Activated CD4-positive, alpha-beta T cell treated with anti-CD3 and anti-CD28 coated beads, Interleukin-2, amount 10 ng/mL, durations not matched to agents 7 days and 5 days (primary cell): Measurements from ENCODE around the gene PPARD. TPM values are rescaled to one million over a fixed set of nuclear protein-coding genes. Genes with fewer than 3 reads are reported as not detected.

Experiments used
- CTCF ChIA-PET: fragments of 350-600 bp; sonication (Branson Sonifier 250); formaldehyde crosslinking; loops from one replicate; lab custom pipeline; 2021; ENCODE audit warnings: antibody characterized with exemption; lab: Charles Lee
- POLR2A ChIA-PET: fragments of 350-600 bp; sonication (Branson Sonifier 250); formaldehyde crosslinking; loops from one replicate; lab custom pipeline; 2021; ENCODE audit warnings: antibody characterized with exemption; lab: Charles Lee
- DNase-seq: peaks from one replicate; pipeline ENCODE4 v3.0.0-alpha.2; 2020
- H3K27ac Mint-ChIP-seq: one replicate; pipeline ENCODE4 v1.8.0; 2021; ENCODE audit warnings: mild to moderate bottlenecking, moderate library complexity, mixed read lengths
- H3K27me3 Mint-ChIP-seq: one replicate; pipeline ENCODE4 v1.8.0; 2021; ENCODE audit warnings: mixed read lengths
- H3K36me3 Mint-ChIP-seq: one replicate; pipeline ENCODE4 v1.8.0; 2021; ENCODE audit warnings: low read depth, mixed read lengths
- H3K4me1 Mint-ChIP-seq: one replicate; pipeline ENCODE4 v1.8.0; 2021; ENCODE audit warnings: mixed read lengths
- H3K4me3 Mint-ChIP-seq: one replicate; pipeline ENCODE4 v1.8.0; 2021; ENCODE audit warnings: mild to moderate bottlenecking, moderate library complexity, mixed read lengths
- H3K9me3 Mint-ChIP-seq: one replicate; pipeline ENCODE4 v1.8.0; 2021; ENCODE audit warnings: mixed read lengths
- total RNA-seq, 2 experiments: library from RNA; stranded (reverse); gene quantifications; one replicate each; pipeline ENCODE4 v1.2.3, GENCODE V29; 2021

The PPARD gene
- total RNA-seq, 2 experiments from 2014 or later, result 24.4 to 25.8 TPM

DNA sequence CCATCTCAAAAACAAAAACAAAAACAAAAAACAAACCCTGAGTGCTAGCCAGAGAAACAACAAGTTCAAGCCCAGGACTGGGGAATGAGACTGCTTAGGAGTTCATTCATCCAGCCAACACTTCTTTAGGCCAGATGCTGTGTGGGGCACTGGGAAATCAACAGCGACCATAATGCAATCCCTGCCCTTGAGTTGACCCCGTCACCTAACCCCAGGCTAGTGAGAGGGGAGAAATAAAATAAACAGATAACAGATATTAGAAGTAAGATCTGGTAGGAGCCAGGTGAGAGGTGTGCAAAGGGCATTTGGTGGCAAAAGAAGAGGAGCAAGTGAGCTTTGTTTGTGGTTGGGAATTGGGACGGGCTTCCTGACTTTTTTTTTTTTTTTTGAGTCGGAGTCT is 120.9 kb downstream of the PPARD start:
- H3K27me3 Mint-ChIP-seq, result no peaks in the 10 kb centered on the region
- ChIA-PET POLR2A (no interaction called here), CTCF (interaction anchor here (1.2 to 1.3 kb wide), 2 partner anchors 121 to 166 kb away, joined by 3 to 5 read pairs; no protein-coding TSS in a partner anchor)
- no peak overlapping the region for H3K4me3 Mint-ChIP-seq
- H3K36me3 Mint-ChIP-seq, result peaks cover 45% of the 10 kb centered on the region
- peaks cover 9% of the 10 kb centered on the region for H3K4me1 Mint-ChIP-seq
- H3K9me3 Mint-ChIP-seq, result no peaks in the 10 kb centered on the region
- DNase-seq, result no peak
- H3K27ac Mint-ChIP-seq, result no peak overlapping the region

DNA sequence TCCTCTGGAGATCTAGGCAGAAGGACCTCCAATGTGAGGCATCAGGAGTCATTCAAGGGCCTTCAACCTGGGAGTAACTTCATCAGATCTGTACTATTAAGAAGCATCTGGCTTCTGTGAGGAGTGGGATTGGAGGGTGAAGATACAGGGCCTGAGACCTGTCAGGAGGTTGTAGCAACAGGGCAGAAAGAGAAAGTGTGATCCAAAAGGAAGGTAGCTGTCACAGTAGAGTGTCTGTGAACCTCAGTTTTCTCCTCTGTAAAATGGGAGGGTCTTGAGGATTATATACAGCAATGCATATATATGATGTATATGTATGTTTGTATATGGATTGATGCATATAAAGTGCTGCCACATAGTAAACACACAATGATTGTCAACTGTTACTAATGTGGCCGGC is 123.3 kb downstream of the PPARD start:
- peaks cover 60% of the 10 kb centered on the region for H3K36me3 Mint-ChIP-seq
- ChIA-PET POLR2A (no interaction called here), CTCF (interaction anchor here (0.7 to 3.2 kb wide), 11 partner anchors 10 to 168 kb away, joined by 3 to 21 read pairs (median 4); partner anchors contain the start of genes DEF6, FANCE and PPARD)
- H3K4me1 Mint-ChIP-seq, result peaks cover 23% of the 10 kb centered on the region
- H3K4me3 Mint-ChIP-seq, result no peak overlapping the region
- no peaks in the 10 kb centered on the region for H3K9me3 Mint-ChIP-seq
- no peaks in the 10 kb centered on the region for H3K27me3 Mint-ChIP-seq
- DNase-seq, result no peak
- no peak overlapping the region for H3K27ac Mint-ChIP-seq

DNA sequence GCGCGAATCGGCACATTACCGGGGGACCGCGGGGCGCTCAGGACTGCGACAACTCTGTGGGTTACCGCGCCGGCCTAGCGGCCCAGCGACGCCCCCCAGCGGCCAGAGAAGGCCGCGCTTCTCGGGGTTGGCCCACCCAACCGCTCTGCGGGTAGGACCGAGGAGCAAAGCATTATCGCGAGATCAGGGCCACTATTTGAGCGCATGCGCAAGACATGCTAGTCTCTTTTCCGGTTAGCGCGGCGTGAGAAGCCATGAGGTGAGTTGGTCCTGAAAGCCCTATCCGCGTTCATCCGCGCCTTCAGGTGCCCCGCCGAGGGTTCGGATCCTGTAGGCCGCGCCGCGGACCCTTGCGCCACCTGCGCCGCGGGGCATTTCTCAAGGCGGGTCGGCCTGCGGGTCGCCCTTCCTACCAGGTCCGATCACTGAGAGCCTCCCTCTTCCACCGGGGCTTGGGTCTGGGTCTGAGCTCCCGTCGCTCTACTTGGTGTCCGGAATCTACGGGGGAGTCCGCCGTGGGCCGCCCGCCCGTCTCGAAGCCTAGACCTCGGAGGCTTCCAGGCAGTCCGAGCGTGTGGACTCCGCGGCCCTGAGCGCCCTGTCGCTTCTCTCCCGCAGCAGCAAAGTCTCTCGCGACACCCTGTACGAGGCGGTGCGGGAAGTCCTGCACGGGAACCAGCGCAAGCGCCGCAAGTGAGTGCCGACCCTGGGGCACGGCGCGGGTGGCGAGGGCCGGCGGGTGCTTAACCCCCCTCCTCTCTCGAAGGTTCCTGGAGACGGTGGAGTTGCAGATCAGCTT is 126.0 kb downstream of the PPARD start, which contains the start of gene RPL10A:
Gene RPL10A (plus strand): TSS at position 221 of the 799 bp plus-strand sequence. CDS start 34 bp downstream, at position 255.
- ChIA-PET CTCF (interaction anchor here (0.6 to 3.2 kb wide), 27 partner anchors 9 to 415 kb away, joined by 3 to 21 read pairs (median 4); partner anchors contain the start of genes FANCE and PPARD), POLR2A (no interaction called here)
- peaks cover 67% of the 10 kb centered on the region for H3K36me3 Mint-ChIP-seq
- no peaks in the 10 kb centered on the region for H3K9me3 Mint-ChIP-seq
- peak; percentile 98 for DNase-seq
- H3K4me1 Mint-ChIP-seq, result peaks cover 42% of the 10 kb centered on the region
- no peaks in the 10 kb centered on the region for H3K27me3 Mint-ChIP-seq
- H3K4me3 Mint-ChIP-seq, result peak within 1 kb of the TSS; percentile 91
- H3K27ac Mint-ChIP-seq, result peak within 1 kb of the TSS; percentile 100

DNA sequence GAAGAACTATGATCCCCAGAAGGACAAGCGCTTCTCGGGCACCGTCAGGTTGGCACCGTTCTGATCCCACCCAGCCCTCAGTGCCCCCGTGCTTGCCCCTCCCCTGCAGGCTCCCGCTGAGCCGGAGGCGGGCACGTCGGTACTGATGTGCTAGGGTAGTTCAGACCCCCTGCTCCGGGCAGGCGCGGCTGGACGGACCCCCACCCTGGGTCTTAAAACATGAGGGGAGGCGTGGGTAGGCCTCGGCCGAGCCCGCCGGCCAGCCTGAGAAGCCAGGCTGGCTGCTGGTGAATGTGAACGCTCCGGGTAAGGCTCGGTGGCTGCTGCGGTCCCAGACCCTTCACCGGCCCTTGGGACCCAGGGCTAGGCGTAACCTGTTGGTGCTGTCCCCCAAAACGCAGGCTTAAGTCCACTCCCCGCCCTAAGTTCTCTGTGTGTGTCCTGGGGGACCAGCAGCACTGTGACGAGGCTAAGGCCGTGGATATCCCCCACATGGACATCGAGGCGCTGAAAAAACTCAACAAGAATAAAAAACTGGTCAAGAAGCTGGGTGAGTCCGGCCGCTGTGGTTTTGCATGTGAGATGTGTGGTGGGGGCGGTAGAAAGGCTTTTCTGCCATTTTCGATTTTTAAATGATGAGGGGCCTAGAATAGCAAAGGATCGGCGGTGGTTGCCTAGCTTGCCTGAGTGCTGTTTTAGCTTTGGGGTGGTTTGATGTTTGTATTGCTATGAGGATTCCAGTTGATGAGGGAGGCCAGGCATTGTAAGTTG is 126.8 kb downstream of the PPARD start:
- POLR2A ChIA-PET, result interaction anchor here (0.5 kb wide), 1 partner anchor 122 kb away, joined by 5 read pairs; no protein-coding TSS in a partner anchor
- Mint-ChIP-seq H3K9me3 (no peaks in the 10 kb centered on the region), H3K27ac (peak overlapping the region; percentile 100), H3K27me3 (no peaks in the 10 kb centered on the region), H3K36me3 (peaks cover 65% of the 10 kb centered on the region), H3K4me1 (peaks cover 42% of the 10 kb centered on the region), H3K4me3 (peak overlapping the region; percentile 91)
- CTCF ChIA-PET, result interaction anchor here (0.6 to 3.2 kb wide), 13 partner anchors 8 to 203 kb away, joined by 3 to 21 read pairs (median 4); partner anchors contain the start of gene PPARD
- DNase-seq, result no peak

DNA sequence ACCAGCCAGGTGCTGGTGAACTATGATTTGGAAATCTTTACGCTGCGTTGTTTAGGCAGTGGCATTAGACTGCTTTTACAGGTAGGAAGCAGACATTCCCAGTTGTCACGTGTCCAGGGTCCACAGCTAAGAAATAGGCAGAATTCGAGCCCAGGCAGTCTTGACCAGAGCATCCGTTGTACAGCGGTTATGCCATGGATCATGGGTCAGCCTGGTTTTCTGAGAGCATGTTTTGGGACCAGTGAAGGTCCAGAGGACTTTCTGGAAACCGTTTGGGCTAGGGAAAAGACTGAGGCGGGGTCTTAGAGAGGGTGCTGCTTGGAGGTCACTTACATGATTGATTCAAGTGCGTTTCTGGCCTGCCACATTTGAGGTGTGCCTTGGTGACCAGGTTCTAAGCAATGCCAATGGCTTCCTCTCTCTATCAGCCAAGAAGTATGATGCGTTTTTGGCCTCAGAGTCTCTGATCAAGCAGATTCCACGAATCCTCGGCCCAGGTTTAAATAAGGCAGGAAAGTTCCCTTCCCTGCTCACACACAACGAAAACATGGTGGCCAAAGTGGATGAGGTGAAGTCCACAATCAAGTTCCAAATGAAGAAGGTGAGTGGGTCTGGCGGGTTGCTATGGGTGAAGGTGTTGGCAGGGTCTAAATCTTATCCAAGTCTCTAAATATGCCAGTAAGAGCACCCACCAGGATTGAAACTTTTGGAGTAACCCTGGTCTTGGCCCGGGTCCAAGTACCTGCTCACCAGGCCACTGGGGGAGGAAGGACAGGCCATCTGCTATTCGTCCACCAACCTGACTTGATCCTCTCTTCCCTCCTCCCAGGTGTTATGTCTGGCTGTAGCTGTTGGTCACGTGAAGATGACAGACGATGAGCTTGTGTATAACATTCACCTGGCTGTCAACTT is 127.6 kb downstream of the PPARD start:
- H3K27me3 Mint-ChIP-seq, result no peaks in the 10 kb centered on the region
- H3K4me3 Mint-ChIP-seq, result peak overlapping the region; percentile 91
- ChIA-PET CTCF (interaction anchor here (1.1 to 1.2 kb wide), 3 partner anchors 10 to 124 kb away, joined by 3 to 5 read pairs (median 3); no protein-coding TSS in a partner anchor), POLR2A (no interaction called here)
- peaks cover 45% of the 10 kb centered on the region for H3K4me1 Mint-ChIP-seq
- peak overlapping the region; percentile 100 for H3K27ac Mint-ChIP-seq
- H3K9me3 Mint-ChIP-seq, result no peaks in the 10 kb centered on the region
- no peak for DNase-seq
- peaks cover 65% of the 10 kb centered on the region for H3K36me3 Mint-ChIP-seq

DNA sequence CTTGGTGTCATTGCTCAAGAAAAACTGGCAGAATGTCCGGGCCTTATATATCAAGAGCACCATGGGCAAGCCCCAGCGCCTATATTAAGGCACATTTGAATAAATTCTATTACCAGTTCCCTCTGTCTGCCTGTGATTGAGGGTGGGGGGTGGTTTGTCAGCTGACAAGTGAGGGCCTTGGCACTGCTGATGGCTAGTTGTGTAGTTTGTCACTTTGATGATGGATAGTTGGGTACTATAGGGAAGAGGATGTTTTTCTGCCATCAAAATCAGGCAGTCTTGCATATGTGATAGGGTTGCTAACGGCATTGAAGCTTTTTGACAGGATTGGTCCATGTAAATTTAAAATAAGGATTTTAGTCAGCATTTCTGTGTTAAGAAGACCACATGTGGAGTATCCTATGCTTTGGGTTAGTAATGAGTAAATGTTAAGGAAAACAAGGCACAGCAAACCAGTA is 128.3 kb downstream of the PPARD start:
- H3K27me3 Mint-ChIP-seq, result no peaks in the 10 kb centered on the region
- peak overlapping the region; percentile 91 for H3K4me3 Mint-ChIP-seq
- H3K27ac Mint-ChIP-seq, result peak overlapping the region; percentile 47
- ChIA-PET CTCF (interaction anchor here (1.0 to 1.2 kb wide), 2 partner anchors 11 to 12 kb away, joined by 4 to 5 read pairs; no protein-coding TSS in a partner anchor), POLR2A (no interaction called here)
- peaks cover 62% of the 10 kb centered on the region for H3K36me3 Mint-ChIP-seq
- H3K9me3 Mint-ChIP-seq, result no peaks in the 10 kb centered on the region
- no peak for DNase-seq
- H3K4me1 Mint-ChIP-seq, result peaks cover 45% of the 10 kb centered on the region

DNA sequence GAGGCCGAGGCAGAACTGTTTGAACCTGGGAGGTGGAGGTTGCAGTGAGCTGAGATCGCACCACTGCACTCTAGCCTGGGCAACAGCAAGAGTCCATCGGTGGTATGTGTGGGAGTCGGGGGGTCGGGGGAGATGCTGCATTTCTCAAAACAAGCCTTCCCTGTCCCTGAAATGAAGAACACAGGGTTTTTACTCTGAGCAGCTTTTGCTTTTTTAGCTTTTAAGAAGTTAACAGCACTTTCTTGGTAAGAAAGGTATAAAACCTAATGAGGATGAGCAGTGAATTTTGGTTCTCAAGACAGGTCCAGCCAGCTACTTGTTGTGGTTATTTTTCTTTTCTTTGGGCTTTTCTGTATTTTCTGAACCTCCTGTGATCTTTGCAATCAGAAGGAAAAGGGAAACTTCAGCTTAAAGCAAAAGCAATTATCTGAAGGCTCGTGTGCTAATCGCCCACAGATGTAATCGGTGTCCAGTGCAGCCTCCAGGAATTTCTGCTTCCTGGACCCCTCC is 129.5 kb downstream of the PPARD start:
- Mint-ChIP-seq H3K9me3 (no peaks in the 10 kb centered on the region), H3K36me3 (peaks cover 52% of the 10 kb centered on the region), H3K27me3 (no peaks in the 10 kb centered on the region), H3K27ac (peak overlapping the region; percentile 50), H3K4me1 (peaks cover 48% of the 10 kb centered on the region), H3K4me3 (peak overlapping the region; percentile 91)
- no peak for DNase-seq
- CTCF ChIA-PET, result interaction anchor here (1.0 to 1.4 kb wide), 4 partner anchors 11 to 175 kb away, joined by 3 to 5 read pairs (median 4); partner anchors contain the start of gene DEF6
- POLR2A ChIA-PET, result no interaction called here

DNA sequence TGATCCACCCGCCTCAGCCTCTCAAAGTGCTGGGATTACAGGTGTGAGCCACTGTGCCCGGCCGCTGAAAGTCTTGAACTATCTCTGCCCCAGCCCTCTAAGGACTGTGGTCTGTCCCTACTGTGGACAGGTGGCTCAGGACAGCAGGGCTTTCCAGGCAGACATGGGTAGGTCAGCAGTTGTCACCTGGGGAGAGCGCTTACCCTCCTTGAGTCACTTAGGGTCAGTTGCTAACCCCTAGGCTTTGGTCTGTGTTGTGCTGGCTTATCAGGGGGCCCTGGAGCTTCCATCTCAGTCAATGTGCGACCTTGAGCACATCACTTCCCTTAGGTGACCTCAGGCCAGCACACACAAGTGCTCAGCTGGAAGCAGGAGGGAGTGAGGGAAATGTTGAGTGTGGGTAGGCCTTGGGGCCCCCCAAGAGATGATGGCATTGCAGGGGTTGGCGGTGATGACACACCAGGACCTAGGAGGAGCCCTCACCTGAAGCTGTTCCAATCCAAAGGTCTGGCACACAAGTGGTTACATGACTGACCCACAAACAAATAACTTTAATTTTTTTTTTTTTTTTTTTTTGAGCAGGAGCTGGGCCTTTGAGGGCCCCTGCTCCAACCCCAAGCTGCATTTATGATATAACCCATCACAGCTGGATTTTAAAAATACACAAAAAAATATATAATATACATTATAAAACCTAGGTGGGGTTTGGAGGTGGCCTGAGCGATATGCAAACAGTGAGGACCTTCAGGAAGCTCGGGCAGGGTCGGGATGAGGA is 130.9 kb downstream of the PPARD start:
- Mint-ChIP-seq H3K27ac (peak overlapping the region; percentile 57), H3K4me1 (peaks cover 39% of the 10 kb centered on the region), H3K27me3 (no peaks in the 10 kb centered on the region), H3K9me3 (no peaks in the 10 kb centered on the region), H3K4me3 (no peak overlapping the region), H3K36me3 (peaks cover 46% of the 10 kb centered on the region)
- ChIA-PET CTCF (interaction anchor here (0.7 to 1.6 kb wide), 5 partner anchors 14 to 154 kb away, joined by 3 to 4 read pairs (median 3); no protein-coding TSS in a partner anchor), POLR2A (no interaction called here)
- DNase-seq, result no peak

DNA sequence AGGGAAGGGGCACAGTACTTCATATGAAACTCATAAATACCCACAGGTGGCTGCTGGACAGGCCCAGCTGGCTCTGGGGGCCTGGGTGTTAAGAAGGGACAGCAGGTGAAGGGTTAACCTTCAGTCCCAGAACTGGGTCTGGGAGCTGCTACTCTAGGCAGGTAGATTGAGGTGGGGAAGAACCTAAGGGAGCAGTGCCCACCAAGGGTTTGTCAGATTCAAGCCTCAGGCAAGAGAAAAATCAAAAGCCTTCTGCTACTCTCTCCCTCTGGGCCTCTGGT is 131.4 kb downstream of the PPARD start:
- DNase-seq, result no peak
- Mint-ChIP-seq H3K9me3 (no peaks in the 10 kb centered on the region), H3K4me3 (no peak overlapping the region), H3K36me3 (peaks cover 40% of the 10 kb centered on the region), H3K4me1 (peaks cover 39% of the 10 kb centered on the region), H3K27ac (peak overlapping the region; percentile 57), H3K27me3 (no peaks in the 10 kb centered on the region)
- ChIA-PET CTCF (interaction anchor here (0.7 to 1.6 kb wide), 5 partner anchors 15 to 155 kb away, joined by 3 to 4 read pairs (median 3); no protein-coding TSS in a partner anchor), POLR2A (no interaction called here)

DNA sequence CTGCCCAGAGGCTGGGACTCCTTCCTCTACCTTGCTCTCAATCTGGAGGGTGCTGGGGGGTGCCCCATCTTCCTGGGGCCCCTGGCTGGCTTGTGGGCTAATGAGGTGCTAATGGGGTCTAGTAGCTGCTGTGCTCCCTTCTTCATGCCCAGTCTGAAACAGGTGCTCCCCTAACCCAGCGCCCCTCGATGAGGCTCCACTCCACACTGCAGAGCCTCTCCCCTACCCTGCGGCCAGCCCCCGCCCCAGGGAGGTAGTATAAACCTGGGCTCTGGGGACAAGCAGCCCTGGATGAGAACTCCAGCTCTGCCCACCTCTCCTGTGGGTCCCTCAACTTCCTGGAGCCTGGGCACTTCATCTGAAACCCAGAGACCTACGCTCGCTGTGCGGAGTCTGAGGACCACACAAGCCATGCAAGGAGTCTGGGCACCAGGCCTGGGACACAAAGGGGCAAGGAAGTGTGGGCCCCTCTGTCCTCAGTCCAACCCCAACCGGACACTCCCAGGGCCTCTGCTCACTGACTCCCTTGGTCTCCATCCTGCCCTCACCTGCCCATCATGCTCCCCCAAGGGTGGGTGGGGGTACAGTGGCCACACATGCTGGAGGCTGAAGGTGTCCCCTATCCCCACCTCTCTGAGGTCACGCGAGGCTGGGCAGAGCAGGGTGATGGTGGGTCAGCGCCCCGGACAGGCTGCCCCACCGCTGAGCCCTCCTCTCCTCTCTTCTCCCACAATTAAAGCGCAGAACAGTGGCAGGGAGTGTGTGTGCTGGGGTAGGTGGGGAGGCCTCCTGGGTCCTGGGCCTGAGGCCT is 132.0 kb downstream of the PPARD start:
- ChIA-PET POLR2A (no interaction called here), CTCF (interaction anchor here (1.6 kb wide), 2 partner anchors 15 to 78 kb away, joined by 3 to 4 read pairs; no protein-coding TSS in a partner anchor)
- Mint-ChIP-seq H3K9me3 (no peaks in the 10 kb centered on the region), H3K4me3 (no peak overlapping the region), H3K4me1 (peaks cover 37% of the 10 kb centered on the region), H3K36me3 (peaks cover 35% of the 10 kb centered on the region), H3K27ac (peak overlapping the region; percentile 48), H3K27me3 (no peaks in the 10 kb centered on the region)
- DNase-seq, result no peak
